Astrocyte (in vitro differentiated cells and primary cell): ENCODE data around the gene GTF2IRD1. TPM values are rescaled to one million over a fixed set of nuclear protein-coding genes. Genes with fewer than 3 reads are reported as not detected.

ENCODE experiments used
- DNase-seq: peaks from one replicate; pipeline ENCODE4 v3.0.0-alpha.2; 2010; ENCODE audit warnings: low read depth
- FAIRE-seq: peaks from 2 replicates; lab custom pipeline; 2011; peaks lifted over from hg19 to GRCh38; lab: Jason Lieb, UNC
- H2AFZ ChIP-seq: 2 replicates; pipeline ENCODE4 v1.6.0; 2012; ENCODE audit warnings: low read depth, low read length, inconsistent platforms
- H3K27ac ChIP-seq: 2 replicates; pipeline ENCODE4 v1.5.1; 2011; ENCODE audit warnings: low read depth, low read length, inconsistent platforms
- H3K27me3 ChIP-seq: 2 replicates; pipeline ENCODE4 v1.6.0; 2011; ENCODE audit warnings: low read length, inconsistent platforms; ENCODE audit not compliant: insufficient read depth
- H3K36me3 ChIP-seq: 2 replicates; pipeline ENCODE4 v1.5.1; 2011; ENCODE audit warnings: low read length, inconsistent platforms; ENCODE audit not compliant: insufficient read depth
- H3K4me1 ChIP-seq: 2 replicates; pipeline ENCODE4 v1.5.1; 2011; ENCODE audit warnings: low read length, inconsistent platforms; ENCODE audit not compliant: insufficient read depth
- H3K4me2 ChIP-seq: 2 replicates; pipeline ENCODE4 v1.6.0; 2012; ENCODE audit warnings: low read length, inconsistent platforms
- H3K4me3 ChIP-seq: 2 replicates; pipeline ENCODE4 v1.5.1; 2011; ENCODE audit warnings: low read depth, mild to moderate bottlenecking, low read length, inconsistent platforms; ENCODE audit not compliant: insufficient read depth
- H3K79me2 ChIP-seq: 2 replicates; pipeline ENCODE4 v1.6.0; 2012; ENCODE audit warnings: mild to moderate bottlenecking, low read length, inconsistent platforms; ENCODE audit not compliant: insufficient read depth
- H3K9ac ChIP-seq: 2 replicates; pipeline ENCODE4 v1.6.0; 2012; ENCODE audit warnings: mild to moderate bottlenecking, low read length, inconsistent platforms
- H3K9me3 ChIP-seq: 2 replicates; pipeline ENCODE4 v1.5.1; 2012; ENCODE audit warnings: low read depth, mild to moderate bottlenecking, low read length, inconsistent platforms; ENCODE audit not compliant: insufficient read depth
- H4K20me1 ChIP-seq: 2 replicates; pipeline ENCODE4 v1.6.0; 2012; ENCODE audit warnings: low read length, inconsistent platforms; ENCODE audit not compliant: insufficient read depth
- H3K27ac Mint-ChIP-seq: one replicate; pipeline ENCODE4 v1.8.0; 2021; ENCODE audit warnings: mild to moderate bottlenecking, mixed read lengths; ENCODE audit not compliant: unreplicated experiment
- H3K27me3 Mint-ChIP-seq: one replicate; pipeline ENCODE4 v1.8.0; 2021; ENCODE audit warnings: low read depth, mixed read lengths; ENCODE audit not compliant: unreplicated experiment
- H3K36me3 Mint-ChIP-seq: one replicate; pipeline ENCODE4 v1.8.0; 2021; ENCODE audit warnings: low read depth, mixed read lengths; ENCODE audit not compliant: unreplicated experiment
- H3K4me1 Mint-ChIP-seq: one replicate; pipeline ENCODE4 v1.8.0; 2021; ENCODE audit warnings: low read depth, mixed read lengths; ENCODE audit not compliant: unreplicated experiment
- H3K4me3 Mint-ChIP-seq: one replicate; pipeline ENCODE4 v1.8.0; 2021; ENCODE audit warnings: mild to moderate bottlenecking, moderate library complexity, mixed read lengths; ENCODE audit not compliant: unreplicated experiment
- H3K9me3 Mint-ChIP-seq: one replicate; pipeline ENCODE4 v1.8.0; 2021; ENCODE audit warnings: mild to moderate bottlenecking, mixed read lengths; ENCODE audit not compliant: unreplicated experiment
- CTCF ChIP-seq: IDR thresholded peaks from 2 replicates; pipeline ENCODE4 v1.5.1; 2011; ENCODE audit warnings: low read depth, mild to moderate bottlenecking, inconsistent platforms, low read length, moderate library complexity; ENCODE audit not compliant: insufficient read depth
- EZH2 ChIP-seq: IDR thresholded peaks from 2 replicates; pipeline ENCODE4 v1.6.1; 2012; ENCODE audit warnings: mild to moderate bottlenecking, low read length, inconsistent platforms; ENCODE audit not compliant: insufficient read depth
- total RNA-seq: library from RNA; stranded (reverse); gene quantifications from 2 replicates; pipeline ENCODE4 v1.2.1, GENCODE V29; 2021

Gene GTF2IRD1
- total RNA-seq, 1 donor from 2014 or later = 19.3 TPM

- H3K79me2 ChIP-seq = peaks cover 54% of the 10 kb centered on the region
- TF ChIP-seq EZH2 (no peak), CTCF (no peak)
- no peaks in the 10 kb centered on the region for H3K4me1 Mint-ChIP-seq
Observed at GRCh38 chr7:74454021-74454924, 567 bp downstream of the GTF2IRD1 start.

GRCh38 chr7:74454925-74455288 is 1.2 kb downstream of the GTF2IRD1 start:
- no peaks in the 10 kb centered on the region for H3K9me3 Mint-ChIP-seq
- no peak for TF ChIP-seq CTCF
- TF ChIP-seq EZH2 = no peak
- H3K4me3 Mint-ChIP-seq = peak overlapping the region; percentile 81
- Histone ChIP-seq H3K27me3 (no peaks in the 10 kb centered on the region), H3K36me3 (no peaks in the 10 kb centered on the region), H3K4me1 (peaks cover 10% of the 10 kb centered on the region), H2AFZ (peak overlapping the region; percentile 47), H3K4me2 (peak overlapping the region; percentile 93), H3K79me2 (peaks cover 61% of the 10 kb centered on the region), H3K27ac (peak overlapping the region; percentile 42), H3K9ac (peak overlapping the region; percentile 84), H3K4me3 (peak overlapping the region; percentile 69), H3K9me3 (no peaks in the 10 kb centered on the region), H4K20me1 (peaks cover 38% of the 10 kb centered on the region)
- H3K27ac Mint-ChIP-seq = no peak overlapping the region
- H3K27me3 Mint-ChIP-seq = no peaks in the 10 kb centered on the region
- no peak for FAIRE-seq
- DNase-seq = no peak
- peaks cover 2% of the 10 kb centered on the region for H3K4me1 Mint-ChIP-seq
- peaks cover 5% of the 10 kb centered on the region for H3K36me3 Mint-ChIP-seq

More at GRCh38 chr7:74454021-74454924, 567 bp downstream of the GTF2IRD1 start:
- Mint-ChIP-seq H3K36me3 (peaks cover 5% of the 10 kb centered on the region), H3K9me3 (no peaks in the 10 kb centered on the region), H3K4me3 (peak overlapping the region; percentile 81), H3K27ac (no peak overlapping the region), H3K27me3 (peaks cover under 1% of the 10 kb centered on the region)
- Histone ChIP-seq H3K4me1 (peaks cover 10% of the 10 kb centered on the region), H3K4me2 (peak overlapping the region; percentile 93), H2AFZ (peak overlapping the region; percentile 47), H3K27ac (peak overlapping the region; percentile 42), H3K36me3 (no peaks in the 10 kb centered on the region), H3K27me3 (no peaks in the 10 kb centered on the region), H3K9me3 (no peaks in the 10 kb centered on the region), H4K20me1 (peaks cover 31% of the 10 kb centered on the region), H3K9ac (peak overlapping the region; percentile 84), H3K4me3 (peak overlapping the region; percentile 69)
- no peak for DNase-seq
- FAIRE-seq = no peak
